Stimulated activated CD4-positive, alpha-beta T cell treated with anti-CD3 and anti-CD28 coated beads, Interleukin-1b, Interleukin-23, amount 100 ng/mL, for 48 hours (primary cell): ENCODE results near the gene POLDIP2.
"Not testable (repeated sequence)": the region's sequence is repeated elsewhere in the genome, so short reads cannot be mapped to it uniquely, and the experiment has no call there.

Source experiments
- DNase-seq: peaks from one replicate; pipeline ENCODE4 v3.0.0-alpha.2; 2020

POLDIP2 gene

GRCh38 chr17:28364665-28365363 lies 7.5 kb upstream of the POLDIP2 start, which contains the start of gene SEBOX:
TSS of gene SEBOX (minus strand) at chr17:28365199. CDS start at chr17:28365151, 48 bp downstream.
- no peak for DNase-seq

DNA sequence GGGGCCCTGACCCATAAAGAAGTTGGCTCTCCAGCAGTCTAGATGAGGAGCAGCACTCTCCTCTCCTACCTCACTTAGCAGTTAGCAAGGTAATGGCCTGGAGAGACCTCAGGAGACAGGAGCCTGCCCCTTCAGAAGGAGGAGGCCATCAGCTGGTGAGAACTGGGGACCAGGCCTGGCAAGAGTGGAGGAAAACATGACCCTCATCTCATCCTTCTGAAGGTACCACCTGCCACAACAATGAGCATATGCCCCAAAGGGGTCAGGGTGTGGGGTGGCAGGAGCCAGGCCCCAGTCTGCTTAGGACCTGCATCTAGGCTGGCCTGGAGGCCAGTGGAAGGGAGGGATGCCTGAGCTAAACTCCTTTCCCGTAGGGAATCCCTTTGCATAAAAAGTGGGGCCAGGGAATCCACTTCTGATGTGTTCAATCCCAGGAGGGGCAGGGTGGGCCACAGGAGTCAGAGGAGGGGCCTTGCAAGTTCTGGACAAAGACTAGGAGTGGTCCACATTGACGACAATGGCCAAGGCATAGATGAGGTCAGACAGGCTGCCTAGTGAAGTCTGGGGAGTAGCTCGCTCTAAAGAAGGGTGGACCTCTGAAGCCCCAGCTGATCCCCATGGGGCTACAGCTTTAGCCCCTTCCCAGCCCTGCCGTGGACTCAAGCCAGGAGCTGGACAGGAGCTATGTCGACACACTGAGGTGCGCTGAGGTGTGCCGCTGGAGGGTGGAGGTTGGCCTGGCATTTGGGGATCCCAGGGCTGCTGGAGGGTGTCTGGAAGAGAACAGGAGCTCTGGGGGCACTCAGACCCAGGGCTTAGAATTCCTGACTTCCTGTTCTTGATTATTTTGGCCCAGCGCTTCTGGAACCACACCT lies 6.7 kb upstream of the POLDIP2 start:
- no peak for DNase-seq

GRCh38 chr17:28363186-28363585 lies 5.9 kb upstream of the POLDIP2 start:
- DNase-seq, result no peak

GRCh38 chr17:28357901-28358197 lies 522 bp upstream of the POLDIP2 start:
- no peak for DNase-seq

DNA sequence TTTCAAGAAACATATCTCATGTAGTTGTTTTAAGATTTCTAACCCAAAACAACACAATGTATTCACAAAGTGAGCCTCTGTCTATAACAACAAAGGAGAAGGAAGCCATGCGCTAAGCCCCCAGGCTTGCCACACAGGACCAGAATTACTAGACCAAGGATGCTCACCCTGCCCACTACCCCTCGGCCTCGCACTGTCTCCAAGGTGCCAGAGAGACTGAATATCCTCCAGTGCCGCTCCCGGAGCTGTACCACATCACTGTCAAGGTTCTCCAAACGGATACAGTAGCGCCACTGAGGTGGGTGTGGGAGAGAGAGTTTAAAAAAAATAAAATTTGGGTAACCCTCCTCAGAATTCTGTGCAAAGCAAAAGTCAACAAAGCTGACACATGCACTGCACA lies 7.1 kb downstream of the POLDIP2 start:
- no peak for DNase-seq

GRCh38 chr17:28348979-28349378 lies 8.3 kb downstream of the POLDIP2 start:
- DNase-seq, result no peak

DNA sequence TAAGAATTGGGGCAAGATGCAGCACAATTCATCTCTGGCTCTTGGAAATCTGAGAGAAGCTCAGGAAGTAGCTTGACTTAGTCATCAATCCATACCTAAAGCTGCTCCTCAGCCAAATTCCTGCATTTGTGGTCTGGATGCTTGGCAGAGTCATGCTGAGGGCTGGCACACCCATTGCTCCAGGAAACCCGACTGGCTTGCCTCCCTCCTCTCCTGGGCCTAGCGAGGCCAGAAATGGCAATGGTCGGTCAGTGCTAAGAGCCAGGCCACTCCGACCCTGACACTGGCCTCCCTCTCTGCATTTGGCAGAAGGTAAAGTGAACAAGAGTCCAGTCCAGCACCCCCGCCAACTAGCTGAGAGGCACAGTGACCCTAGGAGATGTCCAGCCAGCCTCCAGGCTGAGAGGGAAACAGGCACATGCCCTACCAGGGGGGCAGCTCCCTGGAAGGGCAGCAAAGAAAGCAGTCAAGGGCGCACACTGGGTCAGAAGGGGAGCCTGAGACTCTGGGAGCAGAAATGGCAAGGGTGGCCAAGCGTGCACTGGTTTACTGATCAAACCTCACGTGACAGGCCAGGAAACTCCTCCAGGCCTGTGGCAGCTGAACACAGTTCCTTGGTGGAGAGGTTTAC lies 10.0 kb downstream of the POLDIP2 start:
- no peak for DNase-seq

DNA sequence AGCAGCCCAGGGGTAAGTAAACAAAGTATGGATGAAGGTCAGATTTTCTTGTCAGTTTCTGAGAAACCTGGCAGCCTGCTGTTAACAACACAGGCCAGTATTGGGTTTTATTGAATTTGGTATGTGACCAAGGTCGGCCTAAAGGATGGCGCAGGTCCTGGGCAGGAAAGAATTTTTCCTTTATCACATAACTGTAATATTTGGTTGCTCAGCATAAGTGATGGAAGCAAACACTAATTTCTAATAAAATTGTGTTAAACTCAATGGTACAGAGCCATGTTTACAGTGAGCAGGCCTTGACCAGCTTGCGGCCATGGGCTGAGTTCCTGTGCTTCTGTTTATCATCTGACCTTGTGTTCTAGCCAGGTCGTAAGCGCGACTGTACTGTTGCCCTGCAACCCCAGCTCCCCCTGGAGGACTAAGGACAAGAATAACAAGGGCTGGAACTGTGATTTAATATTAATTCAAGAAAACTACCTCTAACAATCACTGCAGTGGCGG lies 10.5 kb downstream of the POLDIP2 start:
- no peak for DNase-seq

DNA sequence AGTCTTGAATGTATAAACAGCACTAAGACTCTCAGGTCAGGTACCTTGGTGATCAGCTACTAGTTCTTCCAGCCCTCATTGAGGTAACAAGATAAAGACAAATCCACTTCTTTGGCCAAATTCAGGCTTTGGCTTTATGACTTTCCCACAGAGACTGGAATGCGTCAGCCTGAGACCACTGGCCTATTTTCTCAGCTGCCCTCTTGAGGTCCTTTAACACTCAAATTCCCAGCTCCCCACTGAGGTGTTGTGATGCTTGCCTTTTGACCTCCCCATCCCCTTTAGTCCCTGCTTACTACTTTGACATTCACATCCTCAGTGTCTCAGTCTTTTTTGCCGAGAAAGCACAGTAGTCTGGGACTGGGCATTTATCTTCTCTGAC lies 11.1 kb downstream of the POLDIP2 start:
- DNase-seq, result no peak

DNA sequence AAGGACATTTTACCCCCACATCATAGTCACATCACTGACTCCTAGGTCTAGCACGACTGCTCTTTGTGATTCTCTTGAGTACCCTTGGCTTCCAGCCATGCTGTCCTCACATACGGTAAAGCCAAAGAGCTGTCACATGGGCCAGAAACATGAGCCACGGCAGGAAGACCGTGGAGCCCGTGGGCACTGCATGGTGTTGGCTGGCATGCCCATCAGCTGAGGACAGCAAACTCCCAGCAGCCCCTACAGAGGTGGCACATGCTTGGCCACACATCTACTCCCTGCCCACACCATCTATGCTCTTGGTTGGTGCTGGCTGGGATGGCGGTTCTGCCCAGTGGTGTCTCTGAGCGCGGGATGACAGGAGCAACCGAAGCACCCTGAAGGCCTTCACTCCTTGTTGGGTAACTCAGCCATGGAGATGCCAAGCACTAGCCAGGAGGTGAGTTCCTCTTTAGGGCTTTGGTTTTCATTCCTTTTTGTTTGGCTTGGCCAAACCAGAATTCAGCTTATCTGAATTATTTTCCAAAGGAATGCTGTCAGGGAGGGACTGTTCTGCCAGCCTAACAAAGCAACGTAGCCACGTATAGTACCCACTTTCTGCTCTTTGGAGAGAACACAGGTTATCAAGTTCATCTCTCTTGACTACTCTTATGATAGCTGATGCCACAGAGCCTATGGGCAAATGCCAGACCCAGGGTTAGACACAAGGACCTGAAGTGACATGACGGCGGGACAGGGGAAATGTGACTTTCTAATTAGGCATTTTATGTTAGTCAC lies 11.7 kb downstream of the POLDIP2 start:
- DNase-seq, result no peak

- DNase-seq, result no peak
These were observed 12.9 kb downstream of the POLDIP2 start for GRCh38 chr17:28344435-28344901.

DNA sequence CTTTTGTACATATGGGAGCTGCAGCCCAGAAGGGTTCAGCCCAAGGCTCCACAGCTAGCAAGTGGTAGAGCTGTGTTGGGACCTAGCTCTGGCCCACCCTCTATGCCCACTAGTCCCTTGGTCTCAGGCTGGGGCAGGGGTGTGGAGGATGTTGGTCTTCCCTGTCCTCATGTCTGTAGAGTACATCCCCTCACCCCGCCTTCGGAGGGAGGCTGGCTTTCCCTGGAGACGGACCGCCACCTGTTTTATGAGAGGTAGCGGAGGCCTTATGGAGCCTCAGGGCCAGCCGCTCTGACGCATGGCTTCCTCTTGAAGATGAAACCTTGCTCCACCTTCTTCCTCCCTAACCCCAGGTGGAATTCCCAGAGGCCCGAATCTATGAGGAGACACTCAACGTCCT lies 13.3 kb downstream of the POLDIP2 start:
- no peak for DNase-seq

DNA sequence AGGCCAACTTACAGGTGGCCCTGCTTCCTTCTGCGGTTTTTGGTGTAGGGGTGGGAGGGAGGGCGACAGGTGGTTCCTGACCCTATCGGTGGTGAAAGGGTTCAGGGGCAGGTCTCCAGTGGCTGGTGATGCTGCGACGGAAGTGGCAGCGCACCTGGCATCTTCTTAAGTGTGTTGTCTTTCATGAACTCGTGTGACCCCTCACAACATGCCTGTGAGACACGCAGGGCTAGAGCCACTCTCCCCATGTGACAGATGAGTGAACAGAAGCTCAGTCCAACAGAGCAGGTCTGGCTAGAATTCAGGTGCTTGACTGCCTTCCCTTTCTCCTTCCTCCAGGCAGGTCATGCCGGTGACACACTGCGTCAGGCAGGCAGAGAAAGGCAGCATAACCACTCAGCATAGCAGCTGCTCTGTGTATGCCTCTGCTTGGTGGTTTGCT lies 13.8 kb downstream of the POLDIP2 start:
- no peak for DNase-seq

DNA sequence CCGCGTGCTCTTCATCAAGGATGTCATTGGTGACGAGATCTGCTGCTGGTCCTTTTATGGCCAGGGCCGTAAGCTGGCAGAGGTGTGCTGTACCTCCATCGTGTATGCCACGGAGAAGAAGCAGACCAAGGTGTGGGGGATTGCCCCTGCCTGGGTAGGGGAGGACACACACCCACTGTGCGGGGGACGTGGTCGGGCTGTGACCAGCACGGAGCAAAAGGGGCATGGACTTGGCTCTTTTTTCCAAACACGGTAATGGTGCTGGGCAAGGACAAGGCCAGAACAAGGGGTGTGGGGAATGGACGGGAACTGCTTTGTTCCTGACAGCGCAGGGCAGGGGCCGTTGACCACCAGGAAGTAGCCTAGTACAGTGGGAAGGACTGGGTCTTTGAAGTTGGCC lies 15.0 kb downstream of the POLDIP2 start:
- no peak for DNase-seq

DNA sequence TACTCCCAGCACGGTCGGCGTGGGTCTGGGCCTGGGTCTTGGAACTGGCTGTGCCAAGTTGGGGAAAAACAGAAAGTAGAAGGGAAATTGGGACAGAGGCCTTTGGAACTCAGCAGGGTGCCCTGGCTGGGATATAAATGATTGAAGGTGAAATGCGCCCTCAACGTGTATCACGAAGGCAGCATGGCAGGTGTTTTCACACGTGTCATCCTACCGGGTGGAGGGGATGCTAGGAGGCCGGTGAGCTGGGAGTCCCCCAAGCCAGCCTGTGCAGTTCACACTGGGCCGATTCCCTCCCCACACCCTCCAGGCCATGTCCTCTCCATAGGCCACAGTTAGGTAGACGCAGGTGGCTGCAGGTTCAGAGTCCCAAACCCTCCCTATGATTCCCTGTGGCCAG lies 15.8 kb downstream of the POLDIP2 start:
- DNase-seq, result no peak

DNA sequence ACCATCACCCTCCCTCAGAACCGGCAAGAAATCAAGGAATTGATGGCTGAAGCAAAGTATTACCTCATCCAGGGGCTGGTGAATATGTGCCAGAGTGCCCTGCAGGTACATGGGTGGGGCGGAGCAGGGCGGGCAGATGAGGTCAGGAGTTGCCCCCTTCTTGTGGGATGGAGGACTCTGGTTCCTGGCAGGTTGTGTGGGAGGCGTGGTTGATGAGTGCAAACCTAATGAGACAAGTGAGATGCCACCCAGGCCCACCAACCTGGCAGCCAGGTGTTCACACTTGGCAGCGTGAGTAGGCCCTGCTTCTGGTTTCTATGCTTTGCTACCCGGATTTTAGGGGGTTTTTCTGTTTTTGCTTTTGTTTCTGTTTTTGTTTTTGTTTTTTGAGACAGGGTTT lies 17.0 kb downstream of the POLDIP2 start:
- DNase-seq, result no peak

GRCh38 chr17:28339431-28339830 lies 17.9 kb downstream of the POLDIP2 start:
- DNase-seq, result no peak

DNA sequence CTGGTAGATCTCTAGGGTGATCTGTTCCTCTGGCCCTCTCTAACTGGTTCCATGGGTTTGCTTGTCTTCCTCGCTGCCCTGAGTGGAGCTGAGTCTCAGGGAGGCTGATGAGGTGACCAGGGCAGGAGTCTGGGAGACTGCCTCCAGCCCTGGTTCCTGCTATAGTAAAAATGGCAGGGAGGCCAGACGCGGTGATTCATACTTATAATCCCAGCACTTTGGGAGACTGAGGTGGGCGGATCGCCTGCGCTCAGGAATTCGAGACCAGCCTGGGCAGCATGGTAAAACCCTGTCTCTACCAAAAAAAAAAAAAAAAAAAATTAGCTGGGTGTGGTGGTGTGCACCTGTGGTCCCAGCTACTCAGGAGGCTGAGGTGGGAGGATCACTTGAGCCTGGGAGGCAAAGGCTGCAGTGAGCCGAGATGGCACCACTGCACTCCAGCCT lies 18.5 kb downstream of the POLDIP2 start:
- not testable (repeated sequence) for DNase-seq

DNA sequence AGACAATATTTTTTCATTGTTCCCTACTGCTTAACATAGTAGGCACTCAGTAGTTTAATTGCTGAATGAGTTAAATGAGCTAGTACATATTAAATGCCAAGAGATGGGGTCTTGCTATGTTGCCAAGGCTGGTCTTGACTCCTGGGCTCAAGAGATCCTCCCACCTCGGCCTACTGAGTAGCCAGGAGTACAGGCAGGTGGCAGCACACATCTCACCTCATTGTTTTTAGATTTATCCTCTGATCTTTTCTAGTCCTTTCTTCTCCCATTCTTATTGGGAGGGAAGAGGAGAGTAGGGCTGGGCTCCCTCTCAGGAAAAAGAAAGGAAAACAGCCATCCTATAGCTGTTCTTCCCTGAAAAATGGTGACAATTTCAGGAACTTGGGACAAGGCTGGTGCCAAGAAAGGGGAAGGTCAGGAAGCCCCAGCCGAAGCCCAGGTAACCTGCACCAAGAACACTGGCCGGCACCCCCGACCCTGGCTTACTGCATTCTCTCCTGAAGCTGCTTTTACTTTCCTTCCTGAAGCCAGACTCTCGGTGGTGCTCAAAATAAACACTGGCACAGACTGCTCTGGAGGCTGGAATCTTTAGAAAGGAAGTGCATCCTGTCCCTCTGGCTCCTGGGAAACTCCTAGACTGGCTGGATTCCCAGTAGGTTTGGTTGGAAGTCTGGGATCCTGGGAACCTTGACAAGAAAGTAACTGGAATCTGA lies 19.1 kb downstream of the POLDIP2 start:
- no peak for DNase-seq

DNA sequence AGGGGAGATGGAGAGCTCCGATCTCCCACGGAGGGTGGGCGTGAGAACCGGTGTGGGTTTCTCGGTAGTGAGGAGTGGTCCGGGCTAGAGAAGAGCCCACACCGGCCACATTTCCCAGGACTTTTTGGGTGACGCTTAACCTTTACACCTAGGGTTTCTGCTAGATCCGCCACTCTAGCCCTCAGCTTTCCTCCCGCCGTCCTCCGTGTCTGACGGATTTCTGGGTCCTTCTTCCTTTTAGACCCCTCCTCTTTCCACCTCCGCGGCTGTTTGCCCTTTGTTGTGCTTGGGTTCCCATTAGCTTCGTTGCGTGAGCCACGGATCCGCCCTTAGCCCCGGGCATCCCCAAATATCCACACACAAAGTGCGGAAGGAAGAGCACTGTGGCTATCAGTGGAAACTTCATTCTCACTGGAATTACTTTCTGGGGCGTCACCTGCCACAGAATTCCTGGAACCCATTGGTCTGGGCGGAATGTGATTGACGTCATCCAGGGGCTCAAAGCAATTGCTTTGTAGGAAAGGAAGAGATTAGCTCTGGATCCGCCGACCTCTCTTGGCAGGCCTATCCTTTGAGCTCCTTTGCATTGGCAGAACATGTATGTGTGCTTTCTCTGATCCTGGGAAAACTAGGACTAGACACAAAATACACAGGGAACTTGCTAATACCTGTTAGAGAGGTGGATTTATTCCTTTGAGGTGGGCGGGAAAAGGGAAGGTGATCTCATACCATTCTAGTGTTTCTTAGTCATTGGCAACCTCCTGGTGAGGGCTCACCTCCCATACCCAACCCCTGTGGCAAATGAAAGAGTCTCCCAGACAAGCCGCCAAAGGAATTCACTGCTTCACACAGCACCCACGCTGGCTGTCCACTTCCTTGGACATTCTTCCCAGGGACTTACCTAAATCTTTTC lies 21.1 kb downstream of the POLDIP2 start:
- DNase-seq, result peak; percentile 20
